Kidney (tissue), 14 donors: ENCODE data around the gene OXT. TPM values are rescaled to one million over a fixed set of nuclear protein-coding genes. Genes with fewer than 3 reads are reported as not detected.

Experiments used
- DNase-seq, 5 donors: peaks; one replicate each; pipeline ENCODE4 v3.0.0-alpha.2; 2013 to 2020
- FAIRE-seq: peaks from 2 replicates; lab custom pipeline; 2012; peaks lifted over from hg19 to GRCh38; lab: Jason Lieb, UNC
- H3K27ac ChIP-seq, 2 donors: one replicate each; pipeline ENCODE4 v1.7.0; 2013; ENCODE audit warnings: low read depth in 2 of 2, low read length in 2 of 2, inconsistent platforms in 1 of 2
- H3K27me3 ChIP-seq: one replicate; pipeline ENCODE4 v1.7.1; 2013; ENCODE audit warnings: low read length, inconsistent platforms; ENCODE audit not compliant: control insufficient read depth, insufficient read depth
- H3K36me3 ChIP-seq, 3 donors: one replicate each; pipeline versions ENCODE4 v1.7.0 to v1.7.1; 2013; ENCODE audit warnings: low read length in 3 of 3, control low read depth in 1 of 3, inconsistent platforms in 1 of 3; ENCODE audit not compliant: insufficient read depth in 3 of 3, control insufficient read depth in 2 of 3
- H3K4me1 ChIP-seq, 3 donors: one replicate each; pipeline versions ENCODE4 v1.7.0 to v1.7.1; 2013; ENCODE audit warnings: low read length in 3 of 3, inconsistent platforms in 1 of 3, low read depth in 1 of 3; ENCODE audit not compliant: control insufficient read depth in 2 of 3, insufficient read depth in 2 of 3
- H3K4me3 ChIP-seq, 3 donors: one replicate each; pipeline versions ENCODE4 v1.7.0 to v1.8.1; 2013; ENCODE audit warnings: low read length in 3 of 3, control low read depth in 1 of 3, inconsistent platforms in 1 of 3
- H3K9ac ChIP-seq, 3 donors: one replicate each; pipeline versions ENCODE4 v1.7.0 to v1.7.1; 2013; ENCODE audit warnings: low read length in 3 of 3, control low read depth in 1 of 3, inconsistent platforms in 1 of 3
- H3K9me3 ChIP-seq, 3 donors: one replicate each; pipeline versions ENCODE4 v1.7.0 to v1.7.1; 2013; ENCODE audit warnings: low read length in 3 of 3, control low read depth in 1 of 3, inconsistent platforms in 1 of 3; ENCODE audit not compliant: control insufficient read depth in 2 of 3, insufficient read depth in 1 of 3
- CTCF ChIP-seq: IDR thresholded peaks from 3 replicates; pipeline ENCODE4 v1.5.1; 2012; ENCODE audit warnings: mild to moderate bottlenecking, moderate library complexity, borderline replicate concordance; ENCODE audit not compliant: insufficient read depth; ENCODE audit errors: extremely low read depth
- intact Hi-C: fragments of 100-400 bp; cut with DNase I; formaldehyde crosslinking; loops from one replicate; pipeline ENCODE4 v1.11.1; 2022
- polyA plus RNA-seq: library from polyadenylated mRNA; stranded (reverse); fragments of 350-450 nt; fragmentation: Illumina TruSeq; extraction: RNeasy Lipid Tissue Mini Kit (QIAGEN cat#74804); gene quantifications from one replicate; pipeline ENCODE4 v1.2.3, GENCODE V29; 2014; ENCODE audit warnings: low read depth, low replicate concordance; ENCODE audit not compliant: insufficient read depth
- total RNA-seq: library from RNA; stranded (reverse); fragmentation: NEBNext Ultra II Directional; extraction: Animal tissue kit (Norgen Biotek cat#: 25700); gene quantifications from one replicate; pipeline ENCODE4 v1.2.1, GENCODE V29; 2021
- donor health status: control.
- donor health status: control.
- donor health status: control.
- donor health status: control.
- donor health status: control.
- donor health status: DM: yes; HTN: yes; CAD: no.
- donor health status: Normal renal cell carcinoma (clear cell type).

OXT gene
- total and polyA plus RNA-seq, 2 donors from 2014 or later, result 10.8 TPM; not detected in 1

GRCh38 chr20:3092611-3093379 lies 21.4 kb downstream of the OXT start:
- intact Hi-C loops, result no loop called here
- TF ChIP-seq CTCF, result no peak
- Histone ChIP-seq H3K27ac (no peak overlapping the region), H3K27me3 (no peaks in the 10 kb centered on the region), H3K9ac (no peak overlapping the region), H3K9me3 (no peaks in the 10 kb centered on the region), H3K36me3 (no peaks in the 10 kb centered on the region), H3K4me1 (no peaks in the 10 kb centered on the region), H3K4me3 (peak overlapping the region in 1 of 3 donors; percentile 17)
- DNase-seq, result peak in 4 of 5 donors; percentile 27 to 55 (median 37)
- FAIRE-seq, result no peak

GRCh38 chr20:3093861-3094361 lies 22.5 kb downstream of the OXT start:
- H3K27me3 ChIP-seq, result no peaks in the 10 kb centered on the region
- intact Hi-C loops, result no loop called here
- FAIRE-seq (no peak), DNase-seq (peak in 1 of 5 donors; percentile 64)
- H3K27ac ChIP-seq, result no peak overlapping the region
- no peaks in the 10 kb centered on the region for H3K36me3 ChIP-seq
- H3K4me3 ChIP-seq, result no peak overlapping the region
- no peak overlapping the region for H3K9ac ChIP-seq
- no peaks in the 10 kb centered on the region for H3K9me3 ChIP-seq
- TF ChIP-seq CTCF, result no peak
- no peaks in the 10 kb centered on the region for H3K4me1 ChIP-seq

- TF ChIP-seq CTCF, result no peak
- intact Hi-C loops, result no loop called here
- no peak overlapping the region for H3K27ac ChIP-seq
- no peaks in the 10 kb centered on the region for H3K36me3 ChIP-seq
- no peaks in the 10 kb centered on the region for H3K9me3 ChIP-seq
- H3K4me3 ChIP-seq, result no peak overlapping the region
- FAIRE-seq (no peak), DNase-seq (peak in 1 of 5 donors; percentile 48)
- no peaks in the 10 kb centered on the region for H3K4me1 ChIP-seq
- no peaks in the 10 kb centered on the region for H3K27me3 ChIP-seq
- H3K9ac ChIP-seq, result no peak overlapping the region
These were observed 23.6 kb downstream of the OXT start for GRCh38 chr20:3094848-3095629.
